Esophagus squamous epithelium (tissue), 4 donors: ENCODE data around the gene TLR3.

Source experiments
- POLR2A ChIP-seq, 4 donors: fragments of 450-650 bp; IDR thresholded peaks; one replicate each; pipeline ENCODE4 v1.6.1; 2017; ENCODE audit warnings: antibody characterized with exemption in 4 of 4, mild to moderate bottlenecking in 4 of 4, moderate library complexity in 3 of 4
- TF ChIP-seq, protein P1 (sequence below), 6 experiments: fragments of 450-650 bp in 4 of 6; fragments of 200-600 bp in 2 of 6; sonication (generic) in 2 of 6; IDR thresholded peaks; one replicate each; pipeline ENCODE4 v1.5.1; 2016 to 2019; ENCODE audit warnings: antibody characterized with exemption in 6 of 6, mild to moderate bottlenecking in 4 of 6, moderate library complexity in 4 of 6

DNA sequence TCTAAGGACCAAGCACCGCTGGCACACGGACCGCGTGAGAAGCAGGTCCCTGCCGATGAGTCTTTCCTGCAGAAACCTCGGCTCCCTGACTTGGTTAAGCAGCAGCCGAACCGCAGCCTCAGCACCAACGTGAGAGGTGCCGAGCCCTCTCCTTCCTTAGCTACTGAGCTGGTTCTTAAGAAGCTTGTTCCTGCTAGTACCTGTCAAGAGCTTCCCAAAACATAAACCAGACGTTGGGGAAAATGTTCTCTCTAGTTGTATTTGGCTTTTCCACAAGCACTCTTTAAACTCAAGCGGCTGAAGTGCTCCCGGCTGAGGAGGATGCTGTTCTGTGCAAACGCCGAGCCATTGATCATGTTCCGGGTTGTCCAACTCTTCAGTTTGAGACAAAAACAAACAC lies 29.3 kb upstream of the TLR3 start:
- TF ChIP-seq, protein P1, sequence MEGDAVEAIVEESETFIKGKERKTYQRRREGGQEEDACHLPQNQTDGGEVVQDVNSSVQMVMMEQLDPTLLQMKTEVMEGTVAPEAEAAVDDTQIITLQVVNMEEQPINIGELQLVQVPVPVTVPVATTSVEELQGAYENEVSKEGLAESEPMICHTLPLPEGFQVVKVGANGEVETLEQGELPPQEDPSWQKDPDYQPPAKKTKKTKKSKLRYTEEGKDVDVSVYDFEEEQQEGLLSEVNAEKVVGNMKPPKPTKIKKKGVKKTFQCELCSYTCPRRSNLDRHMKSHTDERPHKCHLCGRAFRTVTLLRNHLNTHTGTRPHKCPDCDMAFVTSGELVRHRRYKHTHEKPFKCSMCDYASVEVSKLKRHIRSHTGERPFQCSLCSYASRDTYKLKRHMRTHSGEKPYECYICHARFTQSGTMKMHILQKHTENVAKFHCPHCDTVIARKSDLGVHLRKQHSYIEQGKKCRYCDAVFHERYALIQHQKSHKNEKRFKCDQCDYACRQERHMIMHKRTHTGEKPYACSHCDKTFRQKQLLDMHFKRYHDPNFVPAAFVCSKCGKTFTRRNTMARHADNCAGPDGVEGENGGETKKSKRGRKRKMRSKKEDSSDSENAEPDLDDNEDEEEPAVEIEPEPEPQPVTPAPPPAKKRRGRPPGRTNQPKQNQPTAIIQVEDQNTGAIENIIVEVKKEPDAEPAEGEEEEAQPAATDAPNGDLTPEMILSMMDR (IDR thresholded peaks at IDR 0.05): no peak
- TF ChIP-seq POLR2A (IDR thresholded peaks at IDR 0.05): no peak
